IPS-20b (cell line): ENCODE measurements around the gene CDON.

Experiments used
- H3K27ac ChIP-seq: one replicate; pipeline ENCODE4 v1.5.1; 2013; ENCODE audit warnings: low read length
- H3K27me3 ChIP-seq: 2 replicates; pipeline ENCODE4 v1.6.1; 2013; ENCODE audit warnings: mild to moderate bottlenecking, low read length, inconsistent platforms; ENCODE audit not compliant: insufficient read depth
- H3K36me3 ChIP-seq: 2 replicates; pipeline ENCODE4 v1.6.1; 2013; ENCODE audit warnings: low read depth, mild to moderate bottlenecking, inconsistent platforms, low read length, moderate library complexity; ENCODE audit not compliant: insufficient read depth
- H3K4me1 ChIP-seq: 2 replicates; pipeline ENCODE4 v1.6.1; 2013; ENCODE audit warnings: mild to moderate bottlenecking, control low read depth, inconsistent platforms, low read length, moderate library complexity; ENCODE audit not compliant: insufficient read depth
- H3K4me3 ChIP-seq: 2 replicates; pipeline ENCODE4 v1.5.1; 2013; ENCODE audit warnings: mild to moderate bottlenecking, low read length, inconsistent platforms
- H3K9ac ChIP-seq: 2 replicates; pipeline ENCODE4 v1.6.1; 2013; ENCODE audit warnings: low read depth, mild to moderate bottlenecking, inconsistent platforms, low read length, moderate library complexity
- H3K9me3 ChIP-seq: 2 replicates; pipeline ENCODE4 v1.6.1; 2013; ENCODE audit warnings: mild to moderate bottlenecking, low read depth, low read length, inconsistent platforms; ENCODE audit not compliant: insufficient read depth

Gene CDON, protein sequence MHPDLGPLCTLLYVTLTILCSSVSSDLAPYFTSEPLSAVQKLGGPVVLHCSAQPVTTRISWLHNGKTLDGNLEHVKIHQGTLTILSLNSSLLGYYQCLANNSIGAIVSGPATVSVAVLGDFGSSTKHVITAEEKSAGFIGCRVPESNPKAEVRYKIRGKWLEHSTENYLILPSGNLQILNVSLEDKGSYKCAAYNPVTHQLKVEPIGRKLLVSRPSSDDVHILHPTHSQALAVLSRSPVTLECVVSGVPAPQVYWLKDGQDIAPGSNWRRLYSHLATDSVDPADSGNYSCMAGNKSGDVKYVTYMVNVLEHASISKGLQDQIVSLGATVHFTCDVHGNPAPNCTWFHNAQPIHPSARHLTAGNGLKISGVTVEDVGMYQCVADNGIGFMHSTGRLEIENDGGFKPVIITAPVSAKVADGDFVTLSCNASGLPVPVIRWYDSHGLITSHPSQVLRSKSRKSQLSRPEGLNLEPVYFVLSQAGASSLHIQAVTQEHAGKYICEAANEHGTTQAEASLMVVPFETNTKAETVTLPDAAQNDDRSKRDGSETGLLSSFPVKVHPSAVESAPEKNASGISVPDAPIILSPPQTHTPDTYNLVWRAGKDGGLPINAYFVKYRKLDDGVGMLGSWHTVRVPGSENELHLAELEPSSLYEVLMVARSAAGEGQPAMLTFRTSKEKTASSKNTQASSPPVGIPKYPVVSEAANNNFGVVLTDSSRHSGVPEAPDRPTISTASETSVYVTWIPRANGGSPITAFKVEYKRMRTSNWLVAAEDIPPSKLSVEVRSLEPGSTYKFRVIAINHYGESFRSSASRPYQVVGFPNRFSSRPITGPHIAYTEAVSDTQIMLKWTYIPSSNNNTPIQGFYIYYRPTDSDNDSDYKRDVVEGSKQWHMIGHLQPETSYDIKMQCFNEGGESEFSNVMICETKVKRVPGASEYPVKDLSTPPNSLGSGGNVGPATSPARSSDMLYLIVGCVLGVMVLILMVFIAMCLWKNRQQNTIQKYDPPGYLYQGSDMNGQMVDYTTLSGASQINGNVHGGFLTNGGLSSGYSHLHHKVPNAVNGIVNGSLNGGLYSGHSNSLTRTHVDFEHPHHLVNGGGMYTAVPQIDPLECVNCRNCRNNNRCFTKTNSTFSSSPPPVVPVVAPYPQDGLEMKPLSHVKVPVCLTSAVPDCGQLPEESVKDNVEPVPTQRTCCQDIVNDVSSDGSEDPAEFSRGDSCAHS (N-terminal part only)

DNA sequence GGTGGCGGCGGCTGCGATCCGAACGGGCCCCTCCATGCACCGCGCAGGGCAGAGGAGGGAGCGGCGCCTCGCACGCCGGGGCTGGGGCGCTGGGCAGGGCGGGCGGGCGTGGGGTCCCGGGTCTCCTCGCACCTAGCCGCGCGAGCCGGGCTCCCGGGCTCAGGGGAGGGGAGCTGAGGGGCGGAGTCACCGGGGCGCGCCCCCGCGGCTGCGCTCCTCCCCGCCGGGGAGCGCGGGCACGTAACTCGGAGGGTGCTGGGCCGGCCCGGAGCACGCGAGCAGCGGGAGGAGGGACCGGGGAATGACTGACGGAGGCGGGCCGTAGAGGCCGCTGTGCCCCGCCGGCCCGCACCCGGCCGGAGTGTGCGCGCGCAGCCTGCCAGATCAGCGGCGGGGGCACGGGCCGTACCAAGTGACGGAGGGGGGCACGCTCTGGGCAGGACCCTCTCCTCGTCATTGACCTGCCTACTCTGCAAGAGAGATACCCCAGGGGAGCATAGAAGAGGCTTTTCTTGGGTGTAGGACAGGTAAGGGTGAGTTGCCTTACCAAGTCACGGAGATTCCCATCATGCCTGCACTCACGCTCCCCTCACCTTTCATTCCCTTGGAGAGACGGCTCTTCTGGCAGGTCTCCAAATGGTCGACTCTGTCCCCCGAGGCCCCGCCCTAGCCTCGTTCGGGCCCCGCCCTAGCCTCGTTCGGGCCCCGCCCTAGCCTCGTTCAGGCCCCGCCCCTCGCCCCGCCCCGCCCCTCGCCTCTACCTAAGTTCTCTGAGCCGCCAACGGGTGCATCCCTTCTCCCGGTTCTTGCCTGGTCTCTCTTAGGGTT, at the start of gene CDON:
TSS of gene CDON (minus strand) at position 188 of the 828 bp plus-strand sequence. CDS start 39,390 bp downstream, outside the sequence.
- H3K4me1 ChIP-seq: peaks cover 16% of the 10 kb centered on the region; the same call in 1 of the 2 replicates
- H3K27me3 ChIP-seq: no peaks in the 10 kb centered on the region
- H3K27ac ChIP-seq: peak within 1 kb of the TSS; percentile 82
- H3K9me3 ChIP-seq: no peaks in the 10 kb centered on the region
- no peaks in the 10 kb centered on the region for H3K36me3 ChIP-seq
- peak within 1 kb of the TSS; percentile 66 for H3K4me3 ChIP-seq
- peak within 1 kb of the TSS; percentile 89 for H3K9ac ChIP-seq

DNA sequence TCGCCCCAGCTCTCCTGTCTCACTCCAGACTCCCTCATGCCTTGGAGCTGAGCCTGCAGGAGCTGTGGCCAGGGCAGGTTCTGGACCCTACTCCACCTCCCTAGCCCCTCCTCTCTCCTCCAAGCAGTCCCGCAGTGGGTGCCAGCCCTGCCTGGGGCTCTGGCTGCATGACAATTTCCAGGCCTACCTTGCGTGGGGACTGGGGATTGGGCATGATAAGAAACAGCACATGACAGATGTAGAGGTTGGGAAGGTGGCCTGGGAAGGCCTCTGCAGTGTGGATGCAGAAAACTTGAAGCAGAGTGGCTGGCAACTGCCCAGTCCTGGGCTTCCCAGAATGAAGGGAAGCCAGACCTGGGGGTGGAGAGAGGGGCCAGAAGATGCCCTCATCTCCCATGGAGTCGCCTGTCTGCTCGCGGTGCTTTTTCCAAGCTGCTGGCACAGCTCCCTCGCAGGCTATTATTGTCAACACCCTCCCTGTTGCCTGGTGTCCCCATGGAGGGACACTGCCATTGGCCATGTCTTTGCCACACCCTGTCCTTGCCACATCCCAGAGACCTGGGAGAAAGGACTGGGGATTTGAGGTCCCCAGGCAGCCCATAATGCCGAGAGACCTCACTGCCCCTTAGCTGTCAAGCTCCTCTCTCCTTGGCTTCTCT, 48.9 kb upstream of the CDON start:
- H3K36me3 ChIP-seq: no peaks in the 10 kb centered on the region
- H3K27ac ChIP-seq: no peak overlapping the region
- H3K4me3 ChIP-seq: no peak overlapping the region
- no peaks in the 10 kb centered on the region for H3K27me3 ChIP-seq
- H3K9me3 ChIP-seq: no peaks in the 10 kb centered on the region
- H3K4me1 ChIP-seq: no peaks in the 10 kb centered on the region
- H3K9ac ChIP-seq: no peak overlapping the region

DNA sequence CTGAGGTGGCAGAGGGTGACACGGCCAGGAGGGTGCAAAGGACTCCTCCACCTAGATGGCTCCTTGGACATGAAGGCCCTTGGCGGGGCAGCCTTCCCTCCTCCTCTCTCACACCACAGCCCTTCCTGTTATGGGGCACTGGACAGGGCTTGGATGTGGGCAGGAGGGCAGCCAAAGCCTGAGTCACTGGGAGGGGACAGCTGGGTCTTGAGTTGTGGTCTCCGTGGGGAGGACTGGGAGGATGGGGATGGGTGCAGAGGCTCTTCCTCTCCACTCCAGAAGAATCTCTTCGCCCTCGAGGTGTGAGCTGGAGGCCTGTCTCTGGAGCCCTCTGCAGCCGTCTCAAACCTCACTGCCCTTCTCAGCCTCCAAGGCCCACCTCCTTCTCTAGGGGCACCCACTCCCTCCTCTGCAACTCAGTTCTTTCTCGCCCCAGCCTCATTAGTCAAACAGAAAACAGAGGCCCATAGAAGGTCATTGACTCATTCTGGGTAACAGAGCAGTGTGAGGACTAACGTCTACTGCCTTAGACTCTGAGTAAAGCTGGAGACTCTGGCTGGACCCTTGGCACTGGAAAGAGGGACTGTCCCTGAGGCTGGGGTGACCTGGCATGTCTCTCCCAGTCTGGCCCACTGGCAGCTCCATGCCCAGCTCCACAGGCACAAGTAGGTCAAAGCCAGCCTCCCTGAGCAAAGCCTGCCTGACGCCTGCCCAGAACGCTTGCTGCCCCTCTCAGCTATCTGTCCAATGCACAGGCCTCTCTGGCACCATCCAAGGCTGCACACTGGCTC, 47.5 kb upstream of the CDON start:
- no peaks in the 10 kb centered on the region for H3K9me3 ChIP-seq
- no peak overlapping the region for H3K9ac ChIP-seq
- H3K27ac ChIP-seq: no peak overlapping the region
- H3K4me1 ChIP-seq: no peaks in the 10 kb centered on the region
- H3K27me3 ChIP-seq: no peaks in the 10 kb centered on the region
- no peak overlapping the region for H3K4me3 ChIP-seq
- H3K36me3 ChIP-seq: no peaks in the 10 kb centered on the region

DNA sequence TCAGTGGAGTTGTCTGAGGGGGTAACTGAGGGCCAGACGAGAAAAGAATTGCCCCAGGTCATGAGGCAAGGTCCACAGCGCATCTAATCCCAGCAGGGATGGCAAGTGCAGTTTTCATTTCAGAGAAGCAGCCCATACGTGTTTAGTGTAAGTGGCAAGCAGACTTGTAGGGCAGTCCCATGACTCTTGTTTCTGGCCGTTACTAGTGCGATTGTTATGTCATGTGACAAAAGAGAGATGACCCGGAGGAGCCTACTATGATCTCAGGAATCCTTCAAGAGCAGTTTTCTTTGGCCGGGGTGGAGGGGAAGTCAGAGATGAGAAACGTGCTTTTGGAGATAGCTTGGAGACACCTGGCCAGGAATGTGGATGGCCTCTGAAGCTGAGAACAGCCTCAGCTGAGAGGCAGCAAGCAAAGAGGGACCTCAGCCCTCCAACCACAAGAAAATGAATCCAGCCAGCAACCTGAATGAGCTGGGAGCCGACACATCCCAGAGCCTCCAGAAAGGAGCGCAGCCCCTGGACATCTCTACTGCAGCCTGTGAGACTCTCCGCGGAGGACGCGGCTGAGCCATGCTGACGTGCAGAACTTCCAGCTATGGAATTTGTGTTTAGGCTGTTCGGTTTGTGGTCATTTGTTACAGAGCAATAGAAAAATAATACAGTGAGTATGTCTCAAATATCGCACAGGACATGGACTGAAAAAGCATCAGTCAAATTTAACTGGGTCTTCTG, 44.1 kb upstream of the CDON start:
- Histone ChIP-seq H3K4me3 (no peak overlapping the region), H3K27ac (no peak overlapping the region), H3K27me3 (no peaks in the 10 kb centered on the region), H3K36me3 (no peaks in the 10 kb centered on the region), H3K9ac (no peak overlapping the region), H3K9me3 (no peaks in the 10 kb centered on the region), H3K4me1 (peaks cover 14% of the 10 kb centered on the region; the same call in 1 of the 2 replicates)

DNA sequence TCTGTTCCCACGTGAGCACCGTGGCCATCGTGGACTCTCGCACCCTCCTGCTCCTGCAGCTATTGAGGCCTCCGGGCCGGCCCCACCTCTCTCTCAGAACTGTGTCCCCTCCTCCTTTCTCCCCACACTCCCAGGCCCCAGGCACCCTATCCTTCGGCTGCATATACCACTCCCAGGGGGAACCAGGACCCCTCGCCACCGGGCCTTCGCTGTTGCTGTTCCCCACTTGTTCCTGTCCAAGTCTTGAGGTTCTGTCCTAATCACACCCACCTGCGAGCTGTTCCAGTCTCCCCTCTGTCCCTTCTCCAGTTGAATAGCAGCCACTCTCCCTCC, 43.0 kb upstream of the CDON start:
- H3K27ac ChIP-seq: no peak overlapping the region
- peaks cover 14% of the 10 kb centered on the region; the same call in 1 of the 2 replicates for H3K4me1 ChIP-seq
- no peak overlapping the region for H3K4me3 ChIP-seq
- no peaks in the 10 kb centered on the region for H3K27me3 ChIP-seq
- H3K9ac ChIP-seq: no peak overlapping the region
- H3K36me3 ChIP-seq: no peaks in the 10 kb centered on the region
- H3K9me3 ChIP-seq: no peaks in the 10 kb centered on the region

DNA sequence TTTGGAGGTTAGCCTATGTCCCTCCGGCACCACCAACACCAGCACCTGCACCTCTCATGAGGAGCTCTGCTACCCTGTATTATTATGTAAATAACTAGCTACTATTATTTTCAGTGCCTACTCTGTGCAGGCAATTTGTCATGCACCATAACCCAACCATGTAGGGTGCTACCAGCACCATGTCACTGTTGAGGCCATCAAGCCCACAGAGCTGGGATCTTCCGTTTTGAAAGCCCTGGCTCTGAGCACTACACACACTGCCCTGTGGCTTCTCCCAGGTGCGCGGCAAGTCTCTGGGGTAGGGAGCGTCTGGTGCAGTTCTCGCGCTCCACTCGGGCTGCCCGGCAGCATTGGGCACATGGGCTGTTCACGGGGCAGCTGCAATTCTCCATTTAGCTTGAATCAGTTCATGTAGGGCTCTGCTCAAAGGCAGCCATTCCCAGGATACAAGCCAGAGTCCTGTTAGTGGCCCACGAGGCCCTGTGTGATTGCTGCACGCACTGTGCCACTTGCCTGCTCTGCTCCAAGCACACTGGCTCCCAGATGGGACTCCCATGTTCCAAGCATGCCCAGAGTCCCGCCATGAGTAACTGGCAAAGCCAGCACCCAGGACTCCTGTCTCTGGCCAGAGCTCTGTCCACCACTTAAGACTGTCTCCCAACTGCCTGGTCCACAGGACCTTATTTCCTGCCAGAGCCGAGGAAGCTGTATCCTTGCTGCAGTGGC, 42.5 kb upstream of the CDON start:
- no peak overlapping the region for H3K27ac ChIP-seq
- no peaks in the 10 kb centered on the region for H3K36me3 ChIP-seq
- H3K9me3 ChIP-seq: no peaks in the 10 kb centered on the region
- peaks cover 18% of the 10 kb centered on the region for H3K4me1 ChIP-seq
- no peaks in the 10 kb centered on the region for H3K27me3 ChIP-seq
- no peak overlapping the region for H3K9ac ChIP-seq
- no peak overlapping the region for H3K4me3 ChIP-seq

DNA sequence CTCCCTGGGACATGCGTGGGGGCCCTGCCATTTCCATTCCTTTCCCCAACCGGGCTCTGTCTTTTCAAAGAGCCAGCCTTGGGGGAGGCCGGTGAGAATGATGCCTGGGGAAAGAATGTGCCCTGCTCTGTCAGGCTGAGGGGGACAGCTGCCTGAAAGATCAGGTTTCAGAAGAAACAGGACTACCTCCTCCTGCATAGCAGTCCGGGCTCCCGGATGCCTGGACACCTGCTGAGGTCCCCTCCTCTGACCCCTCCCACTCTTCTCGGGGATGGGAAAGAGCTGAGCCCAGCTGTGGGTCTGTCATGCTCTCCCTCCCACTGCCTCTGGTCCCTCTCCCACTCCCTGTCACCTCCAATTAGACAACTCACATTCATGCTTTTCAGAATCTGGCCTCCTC, 41.8 kb upstream of the CDON start:
- H3K9me3 ChIP-seq: no peaks in the 10 kb centered on the region
- peaks cover 21% of the 10 kb centered on the region for H3K4me1 ChIP-seq
- H3K4me3 ChIP-seq: no peak overlapping the region; the same call in 1 of the 2 replicates
- no peaks in the 10 kb centered on the region for H3K36me3 ChIP-seq
- 0 out of 2 replicates have a peak overlapping the region, but pooled peaks have one; percentile 12 for H3K9ac ChIP-seq
- H3K27me3 ChIP-seq: no peaks in the 10 kb centered on the region
- H3K27ac ChIP-seq: no peak overlapping the region

DNA sequence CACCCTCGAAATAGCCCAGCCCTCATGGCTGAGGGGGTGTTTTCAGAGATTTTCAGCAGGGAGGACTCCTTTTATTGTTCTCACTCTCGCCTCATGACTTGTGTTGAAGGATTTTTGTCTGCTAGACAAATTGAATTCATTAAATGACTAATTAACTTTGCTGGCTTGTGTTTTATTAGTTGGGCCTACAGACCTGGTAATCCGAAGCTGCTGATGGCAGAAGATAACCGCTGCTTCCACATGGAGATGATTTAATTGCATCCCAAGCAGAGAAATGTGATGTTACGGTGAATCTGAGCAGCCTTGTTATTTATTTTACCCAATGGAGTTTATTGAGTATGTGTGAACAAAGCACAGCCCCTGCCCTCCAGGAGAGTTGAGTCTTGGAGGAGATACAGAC, 40.5 kb upstream of the CDON start:
- Histone ChIP-seq H3K27me3 (no peaks in the 10 kb centered on the region), H3K36me3 (no peaks in the 10 kb centered on the region), H3K27ac (no peak overlapping the region), H3K4me1 (peaks cover 21% of the 10 kb centered on the region), H3K9me3 (no peaks in the 10 kb centered on the region), H3K4me3 (no peak overlapping the region), H3K9ac (no peak overlapping the region)

DNA sequence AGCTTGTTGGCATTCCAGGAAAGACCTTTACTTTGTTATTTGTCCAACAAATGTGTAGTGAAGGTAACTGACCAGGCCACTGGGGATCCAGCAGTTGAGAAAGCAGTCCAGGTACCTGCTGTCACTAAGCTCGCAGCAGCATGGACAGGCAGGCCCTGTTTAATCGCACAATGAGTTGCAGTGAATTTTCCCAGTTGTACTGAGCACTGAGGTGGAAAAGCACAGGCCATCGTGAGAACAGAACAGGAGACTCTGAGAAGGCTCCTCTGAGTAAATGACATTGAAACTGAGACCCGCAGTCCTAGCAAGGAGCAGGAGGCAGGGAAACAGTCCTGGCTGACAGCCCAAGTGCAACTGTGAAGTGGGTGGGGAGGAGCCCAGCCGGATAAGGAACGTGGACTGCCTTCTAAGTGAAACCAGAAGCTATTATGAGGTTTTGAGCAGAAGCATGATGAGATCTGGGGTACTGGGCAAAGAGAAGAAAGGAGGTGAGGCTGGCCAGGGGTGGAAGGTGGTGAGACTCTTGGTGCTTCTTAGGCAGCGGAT, 39.8 kb upstream of the CDON start:
- H3K27ac ChIP-seq: no peak overlapping the region
- peaks cover 21% of the 10 kb centered on the region for H3K4me1 ChIP-seq
- no peaks in the 10 kb centered on the region for H3K27me3 ChIP-seq
- H3K9ac ChIP-seq: no peak overlapping the region
- no peaks in the 10 kb centered on the region for H3K9me3 ChIP-seq
- H3K4me3 ChIP-seq: no peak overlapping the region
- no peaks in the 10 kb centered on the region for H3K36me3 ChIP-seq
